Cerebellar cortex (tissue), 1 donor: ENCODE measurements around the gene UQCC2.

ENCODE experiments used
- DNase-seq: peaks from one replicate; pipeline ENCODE4 v3.0.0-alpha.2; 2015; ENCODE audit warnings: low spot score

UQCC2 gene

GRCh38 chr6:33744001-33744848 lies 32.7 kb upstream of the UQCC2 start:
- DNase-seq = peak; percentile 87

DNA sequence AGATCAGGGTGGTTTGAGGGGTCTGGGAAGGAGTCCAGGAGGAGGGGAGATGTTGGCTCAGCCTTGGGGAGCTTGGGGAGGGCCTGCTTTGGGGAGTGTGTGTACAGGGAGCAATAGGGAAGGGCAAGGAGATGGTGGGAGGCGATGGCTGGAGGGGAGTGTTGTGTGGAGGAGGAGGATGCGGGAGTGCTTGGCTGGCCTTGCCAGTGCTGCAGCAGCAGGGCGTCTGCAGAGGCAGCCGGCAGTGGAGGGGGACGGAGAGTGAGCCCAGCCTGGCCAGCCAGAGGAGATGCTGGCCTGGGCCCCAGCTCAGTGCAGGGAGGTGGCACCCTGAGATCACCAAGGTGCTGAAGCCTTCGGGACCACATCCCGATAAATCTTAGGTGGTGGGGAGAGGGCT lies 31.3 kb upstream of the UQCC2 start:
- no peak for DNase-seq

GRCh38 chr6:33742092-33742491 lies 30.6 kb upstream of the UQCC2 start:
- DNase-seq = no peak

GRCh38 chr6:33740794-33741193 lies 29.3 kb upstream of the UQCC2 start:
- no peak for DNase-seq

DNA sequence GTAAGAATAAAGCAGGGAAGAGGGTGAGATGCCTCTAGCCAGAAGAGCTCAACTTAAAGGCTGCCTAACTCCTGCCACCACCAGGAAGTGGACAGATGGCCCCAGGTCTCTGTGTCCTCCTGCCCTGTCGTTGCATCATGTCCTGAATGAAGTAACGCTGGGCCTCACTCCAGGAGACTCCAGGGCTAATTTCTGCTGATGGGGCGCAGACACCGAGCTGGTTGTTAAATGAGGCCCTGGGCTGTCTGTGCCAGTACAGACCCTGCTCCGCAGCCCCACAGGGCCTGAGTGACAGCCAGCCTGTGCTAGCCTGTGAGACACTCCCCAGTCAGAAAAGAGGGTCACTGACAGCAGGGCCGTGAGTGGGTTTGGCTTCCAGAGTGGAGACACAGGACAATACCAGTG lies 28.7 kb upstream of the UQCC2 start:
- DNase-seq = peak; percentile 97

GRCh38 chr6:33739571-33739970 lies 28.1 kb upstream of the UQCC2 start:
- DNase-seq = no peak

DNA sequence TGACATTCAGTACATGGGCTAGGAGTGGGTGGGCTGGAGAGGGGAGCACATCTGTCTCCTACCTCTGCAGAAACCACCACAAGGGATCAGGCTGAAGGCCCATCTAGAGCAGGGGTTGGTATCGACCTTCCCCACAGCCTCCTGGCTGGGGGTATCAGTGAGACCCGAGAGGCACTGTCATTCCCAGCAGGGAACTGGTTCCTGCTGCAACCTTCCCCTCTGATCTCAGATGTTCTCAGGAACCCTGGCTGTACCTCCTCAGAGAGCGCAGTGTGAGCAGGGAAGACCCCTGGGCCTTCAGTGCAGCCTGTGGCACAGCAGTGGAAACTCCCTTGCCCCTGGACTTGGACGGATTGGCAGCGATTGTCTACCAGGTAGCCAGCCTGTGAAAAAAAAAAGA lies 27.4 kb upstream of the UQCC2 start:
- no peak for DNase-seq

GRCh38 chr6:33738153-33738552 lies 26.7 kb upstream of the UQCC2 start:
- DNase-seq = no peak

DNA sequence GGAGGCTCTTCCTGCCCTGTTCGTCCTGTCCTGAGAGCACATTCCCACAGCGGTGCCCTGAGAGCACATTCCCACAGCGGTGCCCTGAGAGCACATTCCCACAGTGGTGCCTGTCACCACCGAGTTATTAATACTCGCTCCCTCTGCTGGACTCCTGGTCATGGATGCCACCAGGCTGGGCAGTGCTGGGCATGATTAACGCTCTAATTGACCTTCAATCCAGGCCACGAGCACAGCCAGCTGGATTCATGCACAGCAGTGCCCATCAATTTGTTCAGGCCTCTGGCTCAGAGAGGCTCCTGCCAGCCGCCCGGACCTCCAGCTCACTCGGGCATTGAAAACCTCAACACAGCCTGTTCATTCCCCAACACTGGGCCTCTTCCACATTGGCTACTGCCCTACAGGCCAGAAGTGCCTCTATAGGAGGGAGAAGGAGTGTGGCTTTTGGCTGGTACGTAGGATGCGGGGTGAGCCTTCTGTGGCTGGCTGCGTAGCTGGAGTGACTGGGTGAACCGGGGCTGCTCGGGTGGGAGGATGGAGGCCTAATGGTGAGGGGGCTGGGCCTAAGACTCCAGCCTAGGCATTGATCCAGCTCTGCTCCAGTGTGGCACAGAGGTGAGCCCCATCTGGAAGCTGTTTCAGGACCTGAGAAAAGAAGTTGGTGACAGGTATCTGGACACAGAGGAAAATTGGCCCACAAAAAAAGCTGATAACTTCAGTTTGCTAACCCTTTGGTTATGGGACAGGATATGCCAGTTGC lies 25.9 kb upstream of the UQCC2 start:
- no peak for DNase-seq

DNA sequence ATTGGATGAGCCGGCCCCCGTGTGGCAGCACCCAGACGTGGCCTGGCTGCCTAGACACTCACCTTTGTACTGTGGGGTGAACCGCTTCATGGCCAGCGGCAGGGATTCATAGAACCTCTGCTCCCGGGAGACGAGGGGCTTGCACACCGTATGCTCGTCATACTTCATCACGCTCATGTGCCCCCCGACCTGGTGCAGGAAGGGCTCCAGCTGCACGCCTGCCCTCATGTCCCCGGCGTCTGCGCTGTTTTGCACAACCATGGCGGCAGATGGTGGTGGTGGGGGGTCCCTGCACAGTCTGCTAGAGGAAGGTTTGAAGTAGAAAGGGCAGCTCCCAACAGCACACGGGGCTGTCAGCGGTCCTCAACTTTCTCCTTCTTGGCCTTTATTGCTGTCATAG lies 23.7 kb upstream of the UQCC2 start:
- no peak for DNase-seq

DNA sequence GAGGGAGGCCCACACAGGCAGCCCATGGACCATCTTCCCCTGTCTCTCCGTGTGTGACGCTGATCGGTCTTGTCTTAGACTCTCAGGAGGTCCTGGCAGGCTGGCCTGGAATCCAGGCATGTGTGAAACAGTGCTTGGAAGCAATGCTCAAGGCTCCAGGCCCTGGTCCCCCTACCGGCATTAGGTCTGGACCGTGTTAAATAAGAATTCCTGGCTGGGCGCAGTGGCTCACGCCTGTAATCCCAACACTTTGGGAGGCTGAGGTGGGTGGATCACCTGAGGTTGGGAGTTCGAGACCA lies 22.2 kb upstream of the UQCC2 start:
- no peak for DNase-seq

DNA sequence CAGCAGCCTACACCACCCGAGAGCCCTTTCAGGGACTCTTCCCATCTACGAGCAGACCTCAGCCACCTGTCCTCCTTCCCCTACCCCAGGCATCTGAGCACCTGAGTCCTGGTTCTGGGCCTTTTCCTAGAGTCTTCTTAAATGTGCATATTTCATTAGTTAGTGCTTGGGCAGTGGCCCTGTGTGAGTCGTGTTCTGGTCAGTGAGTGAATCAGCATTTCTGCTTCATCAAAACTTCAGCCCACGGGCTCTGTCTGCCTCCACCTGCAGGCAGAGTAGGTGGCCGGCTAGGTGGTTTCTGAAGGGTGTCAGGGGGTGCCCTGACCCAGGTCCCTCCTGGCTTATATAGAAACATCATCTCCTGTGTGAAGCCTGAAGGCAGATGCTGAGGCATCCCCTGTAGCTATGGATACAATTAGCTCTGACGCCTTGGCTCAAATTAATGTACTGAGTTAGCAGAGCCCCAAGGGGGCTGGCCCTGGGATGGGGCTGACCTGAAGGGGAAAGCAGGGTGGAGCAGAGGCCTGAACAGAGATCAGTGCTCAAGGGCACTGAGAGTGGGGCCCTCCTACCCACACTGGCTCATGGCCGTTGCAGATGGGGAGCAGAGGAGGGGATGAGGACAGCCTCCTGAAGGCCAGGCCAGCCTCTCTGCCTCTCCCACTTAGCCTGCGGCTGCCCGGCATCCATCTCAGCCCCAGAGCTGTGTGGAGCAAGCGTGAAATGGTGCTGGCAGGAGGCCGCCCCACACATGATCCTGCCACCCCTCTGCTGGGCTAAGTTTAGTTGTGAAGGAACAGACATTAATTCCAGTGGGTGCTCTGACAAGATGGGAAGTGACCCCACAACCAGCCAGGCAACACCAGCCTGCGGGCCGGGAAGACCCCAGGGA lies 21.6 kb upstream of the UQCC2 start:
- no peak for DNase-seq

DNA sequence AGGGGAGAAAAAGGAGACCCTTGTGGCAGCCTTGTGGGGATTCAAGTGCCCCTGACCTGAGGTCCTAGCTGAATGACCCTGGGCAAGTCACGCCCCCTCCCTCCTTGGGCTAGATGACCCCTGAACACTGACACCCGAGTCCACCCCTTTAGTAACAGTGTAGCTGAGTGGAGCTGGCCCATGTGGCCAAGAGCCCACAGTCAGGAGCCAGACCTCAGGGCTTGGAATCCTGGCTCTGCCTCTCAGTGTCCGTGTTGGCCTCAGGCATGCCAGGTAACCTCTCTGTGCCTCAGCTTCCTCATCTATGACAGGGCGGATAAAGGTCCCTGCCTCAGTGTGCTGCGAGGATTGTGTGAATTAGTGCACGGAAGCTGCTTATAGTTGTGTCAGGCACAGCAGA lies 20.9 kb upstream of the UQCC2 start:
- no peak for DNase-seq

- no peak for DNase-seq
These were observed 20.3 kb upstream of the UQCC2 start for GRCh38 chr6:33731751-33732282.

GRCh38 chr6:33731035-33731434 lies 19.5 kb upstream of the UQCC2 start:
- no peak for DNase-seq

- no peak for DNase-seq
These were observed 19.1 kb upstream of the UQCC2 start for GRCh38 chr6:33730611-33731010.

DNA sequence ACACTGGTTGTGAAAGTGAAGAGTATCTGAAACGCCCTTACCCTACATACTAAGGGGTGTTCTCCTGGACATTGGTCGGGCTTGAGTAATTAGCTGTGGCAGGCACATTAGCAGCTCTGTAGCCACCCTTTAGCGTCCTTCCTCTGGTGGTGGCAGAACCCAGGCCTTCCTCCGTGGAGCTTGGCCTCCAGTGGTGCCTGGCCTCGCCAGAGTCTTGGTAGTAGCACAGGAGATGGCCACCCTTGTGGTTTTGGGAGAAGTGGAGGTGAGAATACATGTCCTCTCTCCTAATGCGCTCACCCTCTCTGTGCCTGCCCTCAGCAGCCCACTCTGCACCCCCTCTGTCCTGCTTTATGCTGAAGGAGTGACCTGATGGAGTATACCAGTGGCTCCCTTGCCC lies 17.6 kb upstream of the UQCC2 start:
- no peak for DNase-seq

GRCh38 chr6:33728438-33728837 lies 16.9 kb upstream of the UQCC2 start:
- no peak for DNase-seq

- DNase-seq = peak; percentile 95
These were observed 16.4 kb upstream of the UQCC2 start for GRCh38 chr6:33727932-33728331.

DNA sequence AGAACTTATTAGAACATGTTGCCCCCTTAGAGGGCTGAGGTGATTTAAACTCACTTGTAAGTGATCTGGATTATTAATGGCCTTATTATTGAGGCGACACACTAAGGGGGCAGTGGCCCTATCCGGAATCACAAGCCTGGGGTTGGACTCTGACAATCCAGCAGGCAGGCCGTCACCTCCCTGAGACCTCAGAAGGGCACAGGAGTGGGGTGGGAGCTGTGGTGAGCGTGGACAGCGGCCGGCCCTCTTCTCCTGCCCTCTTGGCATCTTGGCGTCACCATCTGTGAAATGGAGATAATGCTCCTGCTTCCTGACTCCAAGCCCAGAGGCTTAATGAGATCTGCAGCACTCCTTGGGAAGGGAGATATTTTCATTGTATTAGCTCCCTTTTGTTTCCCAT lies 15.6 kb upstream of the UQCC2 start:
- no peak for DNase-seq

- no peak for DNase-seq
These were observed 15.2 kb upstream of the UQCC2 start for GRCh38 chr6:33726696-33727095.

- no peak for DNase-seq
These were observed 14.6 kb upstream of the UQCC2 start for GRCh38 chr6:33725891-33726673.
